Nephron progenitor cell (in vitro differentiated cells): ENCODE results near the gene GOLGA8A.

Source experiments
- DNase-seq: peaks from one replicate; pipeline ENCODE4 v3.0.0; 2021
- H3K27ac Mint-ChIP-seq: 2 replicates; pipeline ENCODE4 v1.8.0; 2021; ENCODE audit warnings: mild to moderate bottlenecking, moderate library complexity, mixed read lengths
- H3K27me3 Mint-ChIP-seq: 2 replicates; pipeline ENCODE4 v1.8.0; 2021; ENCODE audit warnings: mild to moderate bottlenecking, low read depth, mixed read lengths; ENCODE audit not compliant: poor library complexity
- H3K36me3 Mint-ChIP-seq: 2 replicates; pipeline ENCODE4 v1.8.0; 2021; ENCODE audit warnings: low read depth, mixed read lengths
- H3K4me1 Mint-ChIP-seq: 2 replicates; pipeline ENCODE4 v1.8.0; 2021; ENCODE audit warnings: mixed read lengths
- H3K4me3 Mint-ChIP-seq: 2 replicates; pipeline ENCODE4 v1.8.0; 2021; ENCODE audit warnings: mild to moderate bottlenecking, moderate library complexity, mixed read lengths
- H3K9me3 Mint-ChIP-seq: 2 replicates; pipeline ENCODE4 v1.8.0; 2021; ENCODE audit warnings: mild to moderate bottlenecking, moderate library complexity, mixed read lengths
- TF ChIP-seq, protein P1 (sequence below): fragments of 200-600 bp; sonication (generic); IDR thresholded peaks from 2 replicates; pipeline ENCODE4 v1.5.0; 2021; ENCODE audit warnings: antibody characterized with exemption

Gene GOLGA8A, protein sequence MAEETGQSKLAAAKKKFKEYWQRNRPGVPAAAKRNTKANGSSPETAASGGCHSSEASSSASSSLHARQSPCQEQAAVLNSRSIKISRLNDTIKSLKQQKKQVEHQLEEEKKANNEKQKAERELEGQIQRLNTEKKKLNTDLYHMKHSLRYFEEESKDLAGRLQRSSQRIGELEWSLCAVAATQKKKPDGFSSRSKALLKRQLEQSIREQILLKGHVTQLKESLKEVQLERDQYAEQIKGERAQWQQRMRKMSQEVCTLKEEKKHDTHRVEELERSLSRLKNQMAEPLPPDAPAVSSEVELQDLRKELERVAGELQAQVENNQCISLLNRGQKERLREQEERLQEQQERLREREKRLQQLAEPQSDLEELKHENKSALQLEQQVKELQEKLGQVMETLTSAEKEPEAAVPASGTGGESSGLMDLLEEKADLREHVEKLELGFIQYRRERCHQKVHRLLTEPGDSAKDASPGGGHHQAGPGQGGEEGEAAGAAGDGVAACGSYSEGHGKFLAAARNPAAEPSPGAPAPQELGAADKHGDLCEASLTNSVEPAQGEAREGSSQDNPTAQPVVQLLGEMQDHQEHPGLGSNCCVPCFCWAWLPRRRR

DNA sequence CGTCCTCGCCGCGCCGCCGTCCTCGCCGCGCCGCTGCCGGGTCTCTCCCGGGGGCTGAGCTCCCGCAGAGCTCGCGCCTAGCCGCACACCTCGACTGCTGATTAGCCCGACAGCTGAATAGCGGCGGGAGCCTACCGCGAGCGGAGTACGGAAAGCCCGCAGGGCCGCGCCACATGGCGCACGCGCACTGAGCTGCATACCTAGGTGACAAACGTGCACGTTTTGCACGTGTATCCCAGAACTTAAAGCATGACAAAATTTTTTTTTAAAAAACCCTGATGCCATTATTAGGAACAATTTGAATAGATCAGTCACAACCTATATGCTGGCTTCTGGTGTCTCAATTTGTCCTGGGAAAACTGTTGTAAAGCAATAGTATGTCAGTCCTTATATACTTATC, at the start of gene GOLGA8A:
GOLGA8A (minus strand) TSS at position 122 of the 400 bp plus-strand sequence. CDS start 48,117 bp downstream, outside the sequence.
- Mint-ChIP-seq H3K27me3 (peaks cover 10% of the 10 kb centered on the region), H3K27ac (peak within 1 kb of the TSS; percentile 74), H3K4me3 (peak within 1 kb of the TSS; percentile 92), H3K9me3 (peaks cover 12% of the 10 kb centered on the region), H3K4me1 (peaks cover 15% of the 10 kb centered on the region), H3K36me3 (peaks cover 26% of the 10 kb centered on the region)
- TF ChIP-seq, protein P1, sequence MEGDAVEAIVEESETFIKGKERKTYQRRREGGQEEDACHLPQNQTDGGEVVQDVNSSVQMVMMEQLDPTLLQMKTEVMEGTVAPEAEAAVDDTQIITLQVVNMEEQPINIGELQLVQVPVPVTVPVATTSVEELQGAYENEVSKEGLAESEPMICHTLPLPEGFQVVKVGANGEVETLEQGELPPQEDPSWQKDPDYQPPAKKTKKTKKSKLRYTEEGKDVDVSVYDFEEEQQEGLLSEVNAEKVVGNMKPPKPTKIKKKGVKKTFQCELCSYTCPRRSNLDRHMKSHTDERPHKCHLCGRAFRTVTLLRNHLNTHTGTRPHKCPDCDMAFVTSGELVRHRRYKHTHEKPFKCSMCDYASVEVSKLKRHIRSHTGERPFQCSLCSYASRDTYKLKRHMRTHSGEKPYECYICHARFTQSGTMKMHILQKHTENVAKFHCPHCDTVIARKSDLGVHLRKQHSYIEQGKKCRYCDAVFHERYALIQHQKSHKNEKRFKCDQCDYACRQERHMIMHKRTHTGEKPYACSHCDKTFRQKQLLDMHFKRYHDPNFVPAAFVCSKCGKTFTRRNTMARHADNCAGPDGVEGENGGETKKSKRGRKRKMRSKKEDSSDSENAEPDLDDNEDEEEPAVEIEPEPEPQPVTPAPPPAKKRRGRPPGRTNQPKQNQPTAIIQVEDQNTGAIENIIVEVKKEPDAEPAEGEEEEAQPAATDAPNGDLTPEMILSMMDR: no peak
- peak; percentile 69 for DNase-seq

DNA sequence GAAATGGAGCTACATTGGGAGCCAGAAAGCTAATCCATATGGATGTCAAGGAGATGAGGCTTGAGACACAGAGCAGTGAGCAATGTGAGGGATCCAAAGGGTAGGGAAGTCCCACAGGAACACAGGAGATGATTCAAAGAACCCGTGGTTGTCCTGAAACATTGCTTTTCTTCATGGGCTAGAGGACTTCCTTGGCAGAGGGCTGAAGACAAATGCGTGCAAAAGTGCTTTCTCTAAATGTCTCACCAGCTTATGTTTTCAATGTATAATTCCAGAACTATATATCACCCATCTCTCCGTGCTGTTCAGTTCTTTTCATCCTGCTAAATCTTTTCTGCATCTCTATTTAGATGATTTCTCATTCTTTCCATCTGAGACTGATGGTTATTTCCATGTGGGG, 46.0 kb upstream of the GOLGA8A start:
- no peak overlapping the region for H3K27ac Mint-ChIP-seq
- H3K4me3 Mint-ChIP-seq: no peak overlapping the region
- peaks cover 44% of the 10 kb centered on the region for H3K27me3 Mint-ChIP-seq
- H3K4me1 Mint-ChIP-seq: no peaks in the 10 kb centered on the region
- no peaks in the 10 kb centered on the region for H3K36me3 Mint-ChIP-seq
- TF ChIP-seq, protein P1: no peak
- no peak for DNase-seq
- H3K9me3 Mint-ChIP-seq: peaks cover 13% of the 10 kb centered on the region

DNA sequence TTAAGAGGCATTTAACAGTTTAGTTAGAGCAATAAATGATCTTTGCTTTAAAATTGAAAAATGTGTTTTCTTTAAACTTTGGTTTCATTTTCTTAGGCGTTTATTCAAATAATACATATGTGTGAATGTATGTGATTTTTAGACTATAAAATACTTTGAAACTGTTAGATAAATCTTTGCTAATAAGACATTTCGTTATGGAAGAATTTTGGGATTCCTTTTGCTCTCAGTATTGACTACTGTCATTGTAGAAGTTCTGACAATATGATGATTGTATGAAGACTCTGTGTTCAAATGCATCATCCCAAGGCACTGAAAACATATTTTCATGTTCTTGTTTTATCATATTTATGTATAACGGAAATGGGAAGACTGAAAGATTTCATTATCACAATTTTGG, 43.8 kb upstream of the GOLGA8A start:
- DNase-seq: no peak
- TF ChIP-seq, protein P1: no peak
- H3K9me3 Mint-ChIP-seq: no peaks in the 10 kb centered on the region
- H3K27ac Mint-ChIP-seq: no peak overlapping the region
- H3K36me3 Mint-ChIP-seq: no peaks in the 10 kb centered on the region
- peaks cover 43% of the 10 kb centered on the region for H3K27me3 Mint-ChIP-seq
- H3K4me1 Mint-ChIP-seq: no peaks in the 10 kb centered on the region
- no peak overlapping the region for H3K4me3 Mint-ChIP-seq

DNA sequence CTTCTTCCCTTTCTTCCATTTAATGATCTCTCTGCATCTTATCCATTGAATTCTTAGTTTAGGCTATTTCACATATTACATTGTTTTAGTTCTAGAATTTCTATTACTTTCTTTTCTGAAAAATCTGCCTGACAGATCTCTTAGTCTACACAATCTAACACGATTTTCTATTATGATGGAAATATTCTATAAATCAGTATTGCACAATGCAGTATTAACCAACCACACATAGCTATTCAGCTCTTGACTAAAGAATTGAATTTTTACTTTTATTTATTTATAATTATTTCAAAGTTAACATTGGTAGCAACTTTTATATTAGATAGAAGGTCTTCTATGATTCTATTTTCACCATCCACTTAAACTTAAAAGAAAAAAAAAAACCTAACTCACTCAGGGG, 36.2 kb upstream of the GOLGA8A start:
- Mint-ChIP-seq H3K36me3 (no peaks in the 10 kb centered on the region), H3K4me1 (peaks cover 8% of the 10 kb centered on the region), H3K9me3 (no peaks in the 10 kb centered on the region), H3K27me3 (peaks cover 27% of the 10 kb centered on the region), H3K27ac (no peak overlapping the region), H3K4me3 (no peak overlapping the region)
- TF ChIP-seq, protein P1: no peak
- no peak for DNase-seq

DNA sequence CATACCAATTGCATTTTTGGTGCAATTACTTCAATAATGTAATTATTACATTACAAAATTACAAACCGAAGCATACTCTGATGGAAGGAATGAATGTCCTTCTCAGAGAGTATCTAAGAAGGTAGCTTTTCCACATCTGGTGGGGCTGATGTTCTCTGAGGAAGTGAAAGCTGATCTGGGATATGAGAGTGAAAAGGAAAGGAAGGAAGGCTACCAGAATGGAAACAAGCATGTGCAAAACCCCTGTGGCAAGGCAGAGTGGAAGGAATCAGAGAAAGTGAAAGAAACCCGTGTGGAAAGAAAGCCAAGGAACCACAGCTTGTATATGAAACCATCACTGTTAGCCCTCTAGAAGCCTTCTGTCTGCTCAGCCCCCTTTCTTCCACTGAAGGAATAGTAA, 35.3 kb upstream of the GOLGA8A start:
- TF ChIP-seq, protein P1: no peak
- H3K27me3 Mint-ChIP-seq: peaks cover 29% of the 10 kb centered on the region
- no peak for DNase-seq

More for the DNA sequence above, 35.3 kb upstream of the GOLGA8A start:
- no peak overlapping the region for H3K4me3 Mint-ChIP-seq
- no peaks in the 10 kb centered on the region for H3K36me3 Mint-ChIP-seq
- H3K27ac Mint-ChIP-seq: no peak overlapping the region
- H3K4me1 Mint-ChIP-seq: peaks cover 8% of the 10 kb centered on the region
- H3K9me3 Mint-ChIP-seq: no peaks in the 10 kb centered on the region
